Caki2 (cell line): ENCODE data around the gene SERPINF2. TPM values are rescaled to one million over a fixed set of nuclear protein-coding genes. Genes with fewer than 3 reads are reported as not detected.
"Not testable (repeated sequence)": the region's sequence is repeated elsewhere in the genome, so short reads cannot be mapped to it uniquely, and the experiment has no call there.

Source experiments
- DNase-seq: peaks from one replicate; pipeline ENCODE4 v3.0.0-alpha.2; 2015; ENCODE audit warnings: low read depth
- in situ Hi-C: cut with HindIII; loops from 2 replicates; pipeline ENCODE4 v1.10.0; 2016; ENCODE audit warnings: low sequenced_read_pairs, low pct_unique_long_range_greater_than_20kb, mixed read lengths
- total RNA-seq: library from RNA; depleted of rRNA; stranded (reverse); fragments of >200 nt; shearing (Covaris generic); gene quantifications from 2 replicates; pipeline ENCODE4 v1.2.3, GENCODE V29; 2014; ENCODE audit warnings: low replicate concordance; rRNA removed

Gene SERPINF2
- 0.14 and 0.68 TPM in 2 replicates for total RNA-seq

GRCh38 chr17:1742371-1743087 is at the start of gene SERPINF2:
SERPINF2 (plus strand) TSS chr17:1742871; CDS start chr17:1744996, 2,125 bp downstream.
- DNase-seq = peak; percentile 13
- in situ Hi-C loops = no loop called here

- no peak for DNase-seq
- in situ Hi-C loops = no loop called here
These were observed 49.3 kb upstream of the SERPINF2 start for GRCh38 chr17:1693339-1693738.

DNA sequence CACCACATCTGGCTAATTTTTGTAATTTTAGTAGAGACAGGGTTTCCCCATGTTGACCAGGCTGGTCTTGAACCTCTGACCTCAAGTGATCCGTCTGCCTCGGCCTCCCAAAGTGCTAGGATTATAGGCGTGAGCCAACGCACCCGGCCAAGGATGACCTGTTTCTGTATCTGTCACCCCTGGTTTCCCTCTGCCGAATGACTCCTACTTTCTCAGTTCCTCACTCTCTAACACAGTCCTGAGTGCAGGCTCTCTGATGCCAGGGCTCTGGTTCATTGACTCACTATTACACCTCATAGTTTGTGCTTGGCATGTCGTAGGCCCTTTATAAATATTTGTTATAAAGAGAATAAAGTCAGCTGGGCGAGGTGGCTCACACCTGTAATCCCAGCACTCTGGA is 47.3 kb upstream of the SERPINF2 start:
- in situ Hi-C loops = no loop called here
- no peak for DNase-seq

- DNase-seq = no peak
- in situ Hi-C loops = no loop called here
These were observed 45.0 kb upstream of the SERPINF2 start for GRCh38 chr17:1697681-1698080.

DNA sequence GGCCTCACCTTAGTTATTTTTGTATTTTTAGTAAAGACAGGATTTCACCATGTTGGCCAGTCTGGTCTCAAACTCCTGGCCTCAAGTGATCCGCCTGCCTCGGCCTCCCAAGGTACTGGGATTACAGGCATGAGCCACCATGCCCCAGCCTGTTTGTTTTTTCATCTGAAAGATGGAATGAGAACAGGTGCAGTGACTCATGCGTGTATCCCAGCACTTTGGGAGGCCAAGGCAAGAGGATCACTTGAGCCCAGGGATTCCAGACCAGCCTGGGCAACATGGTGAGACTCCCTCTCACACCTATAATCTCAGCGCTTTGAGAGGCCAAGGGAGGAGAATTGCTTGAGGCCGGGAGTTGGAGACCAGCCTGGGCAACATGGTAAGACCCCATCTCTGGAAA is 42.8 kb upstream of the SERPINF2 start:
- DNase-seq, in situ Hi-C loops: not testable (repeated sequence)

- in situ Hi-C loops = no loop called here
- DNase-seq = no peak
These were observed 39.6 kb upstream of the SERPINF2 start for GRCh38 chr17:1703063-1703462.

DNA sequence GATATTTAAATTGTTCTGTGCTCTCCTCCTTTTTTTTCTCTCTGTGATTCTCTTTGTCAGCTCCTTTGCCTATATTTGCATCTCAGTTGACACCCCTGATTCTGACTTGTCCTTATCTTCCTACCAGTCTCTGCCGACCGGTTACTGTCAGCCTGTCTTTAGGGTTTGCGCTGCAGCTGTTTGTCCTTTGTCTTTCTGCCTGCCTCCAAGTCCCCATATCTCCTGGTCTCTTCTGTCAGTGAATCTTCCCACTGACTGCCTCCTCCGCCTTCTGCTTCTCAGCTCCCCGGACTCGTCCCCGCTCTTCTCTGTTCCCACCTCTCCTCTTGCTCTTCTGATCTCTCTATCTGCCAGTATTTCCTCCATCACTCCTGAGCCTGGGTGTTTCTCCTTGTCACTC is 37.7 kb upstream of the SERPINF2 start:
- in situ Hi-C loops = no loop called here

GRCh38 chr17:1707107-1707506 is 35.6 kb upstream of the SERPINF2 start:
- in situ Hi-C loops = no loop called here
- no peak for DNase-seq

More for the DNA sequence above, 37.7 kb upstream of the SERPINF2 start:
- DNase-seq = no peak

DNA sequence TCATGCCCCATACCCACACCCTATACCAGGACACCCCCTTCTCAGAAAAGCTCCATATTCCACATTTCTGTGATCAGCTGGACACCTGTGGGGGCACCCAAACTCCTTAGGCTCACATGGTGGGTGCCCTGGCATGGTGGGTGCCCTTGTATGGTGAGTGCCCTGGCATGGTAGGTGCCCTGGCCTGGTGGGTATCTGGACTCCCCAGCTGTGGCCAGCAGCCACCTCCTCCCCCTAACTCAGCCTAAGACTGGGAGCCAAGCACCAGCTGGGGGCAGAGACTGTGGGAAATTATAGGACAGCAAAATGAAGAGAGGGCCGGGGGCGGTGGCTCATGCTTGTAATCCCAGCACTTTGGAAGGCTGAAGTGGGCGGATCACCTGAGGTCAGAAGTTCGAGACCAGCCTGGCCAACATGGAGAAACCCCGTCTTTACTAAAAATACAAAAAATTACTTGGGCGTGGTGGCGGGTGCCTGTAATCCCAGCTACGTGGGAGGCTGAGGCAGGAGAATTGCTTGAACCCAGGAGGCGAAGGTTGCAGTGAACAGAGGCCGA is 33.8 kb upstream of the SERPINF2 start:
- DNase-seq, in situ Hi-C loops: not testable (repeated sequence)

GRCh38 chr17:1709403-1709951 is 33.2 kb upstream of the SERPINF2 start:
- in situ Hi-C loops = no loop called here
- no peak for DNase-seq

- in situ Hi-C loops = no loop called here
- peak; percentile 45 for DNase-seq
These were observed 32.5 kb upstream of the SERPINF2 start, which contains the start of gene TLCD2 for GRCh38 chr17:1709971-1710806. TLCD2 (minus strand) TSS chr17:1710377; CDS start chr17:1710242, 135 bp downstream.

DNA sequence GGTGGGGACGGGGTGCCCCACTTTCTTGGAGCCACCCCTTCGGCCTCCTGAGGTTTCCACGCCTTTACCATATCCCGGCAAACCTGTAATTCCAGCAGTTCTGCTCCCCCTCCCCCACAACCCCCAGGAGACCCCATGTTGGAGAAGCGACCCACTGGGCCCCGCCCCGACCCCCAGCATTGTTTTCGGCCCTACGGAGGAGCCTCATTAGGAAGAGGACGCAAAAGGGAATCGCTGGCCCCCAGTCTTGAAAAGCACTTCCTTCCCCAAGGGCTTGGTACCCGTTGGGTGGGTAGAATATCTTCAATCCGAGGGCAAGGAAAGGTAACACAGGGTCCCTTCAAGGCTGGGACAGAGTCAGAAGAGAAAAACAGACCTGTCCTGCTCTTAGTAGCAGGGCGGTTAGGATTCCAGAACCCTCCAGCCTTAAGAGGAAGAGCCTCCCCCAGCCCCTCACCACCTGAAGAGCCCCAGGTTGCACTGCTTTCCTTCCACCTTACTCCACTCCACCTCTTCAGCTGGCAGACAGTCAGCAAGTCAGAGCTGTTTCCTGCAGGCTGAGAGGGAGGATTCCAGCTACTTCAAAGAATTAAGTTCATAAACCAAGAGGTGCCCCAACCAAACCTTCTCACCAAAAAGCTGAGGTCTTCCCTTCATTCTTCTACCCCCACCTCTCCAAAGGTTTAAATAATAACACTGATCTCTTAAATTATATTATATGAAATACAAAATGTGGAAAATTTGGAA is 31.7 kb upstream of the SERPINF2 start:
- in situ Hi-C loops = no loop called here
- DNase-seq = no peak

GRCh38 chr17:1711804-1712203 is 30.9 kb upstream of the SERPINF2 start:
- in situ Hi-C loops = no loop called here
- DNase-seq = no peak

DNA sequence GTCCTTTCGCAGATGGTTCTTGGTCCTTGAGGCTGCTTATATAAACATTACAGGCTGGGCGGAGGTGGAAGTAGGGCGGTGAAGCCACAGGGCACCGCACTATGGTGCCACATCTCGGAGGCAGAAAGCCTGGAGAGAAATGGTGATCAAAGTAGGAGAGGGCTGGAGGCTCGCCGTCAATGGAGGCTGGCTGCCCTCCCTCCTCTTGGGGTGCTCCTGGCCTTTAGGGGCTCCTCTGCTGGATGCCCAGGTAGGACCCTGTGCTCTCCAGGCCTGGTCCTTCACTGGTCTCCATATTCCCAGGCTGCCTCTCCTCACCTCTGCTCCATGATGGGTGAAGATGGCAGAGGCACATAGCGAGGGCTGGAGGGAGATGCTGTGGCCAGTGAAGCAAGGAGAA is 30.4 kb upstream of the SERPINF2 start:
- DNase-seq = no peak
- in situ Hi-C loops = no loop called here

DNA sequence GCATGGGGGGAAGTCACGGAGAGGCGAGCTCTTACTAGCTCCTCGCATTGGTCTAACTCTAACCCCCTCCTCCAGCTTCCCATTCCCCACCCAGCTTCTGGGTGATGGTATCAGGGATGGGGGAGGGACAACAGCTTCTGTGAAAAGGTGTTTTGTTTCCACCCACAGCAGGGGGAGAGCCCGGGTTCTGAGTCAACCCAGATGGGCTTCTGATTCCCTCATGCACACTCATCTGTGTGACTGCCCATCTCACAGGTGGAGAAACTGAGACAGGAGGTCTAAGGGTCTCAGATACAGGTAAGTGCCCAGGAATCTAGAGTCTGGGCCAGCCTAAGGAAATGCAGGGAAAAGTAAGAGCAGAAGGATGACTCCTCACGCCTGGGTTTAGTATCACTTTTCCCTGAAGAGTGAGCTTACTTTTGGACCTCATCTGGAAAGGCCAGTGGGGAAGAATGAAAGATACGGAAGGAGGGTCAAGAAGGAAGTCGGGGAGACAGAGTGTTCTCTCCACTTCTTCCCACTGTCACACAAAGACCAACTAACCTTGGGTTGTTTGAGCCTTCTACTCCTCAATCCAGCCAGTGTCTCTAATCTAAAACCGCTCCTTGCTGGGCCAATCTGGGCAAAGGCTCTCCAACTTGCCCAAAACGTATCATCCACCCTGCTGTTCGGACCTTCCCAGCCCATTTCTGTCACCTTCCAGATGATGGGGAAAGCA is 29.4 kb upstream of the SERPINF2 start:
- in situ Hi-C loops = no loop called here

DNA sequence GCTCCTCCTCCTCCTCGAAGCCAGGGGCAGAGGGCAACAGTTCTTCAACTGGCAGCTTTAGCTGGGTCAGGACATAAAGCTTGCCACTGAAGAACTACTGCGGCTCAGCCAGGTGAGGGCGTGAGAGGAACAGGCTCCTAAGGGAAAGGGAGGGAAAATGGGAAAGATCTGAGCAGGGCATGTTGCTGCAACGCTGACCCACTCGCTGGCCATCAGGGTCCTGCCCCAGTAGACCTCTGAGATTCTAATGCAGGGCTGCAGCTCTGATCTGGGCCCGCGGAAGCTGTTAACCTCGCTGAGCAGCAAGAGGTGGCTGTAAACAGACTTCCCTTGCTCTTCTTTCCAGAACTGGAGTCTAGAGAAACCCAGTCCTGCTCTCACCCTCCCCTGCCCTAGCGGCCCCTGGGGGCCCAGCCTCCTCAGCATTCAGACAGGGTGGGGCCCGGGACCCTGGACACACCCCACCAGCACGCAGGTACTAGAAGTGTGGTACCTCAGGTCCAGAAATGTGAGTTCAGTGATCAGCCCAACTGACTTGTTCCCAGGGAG is 28.7 kb upstream of the SERPINF2 start:
- in situ Hi-C loops = no loop called here
- DNase-seq = peak; percentile 67

More for the DNA sequence above, 29.4 kb upstream of the SERPINF2 start:
- DNase-seq = no peak

DNA sequence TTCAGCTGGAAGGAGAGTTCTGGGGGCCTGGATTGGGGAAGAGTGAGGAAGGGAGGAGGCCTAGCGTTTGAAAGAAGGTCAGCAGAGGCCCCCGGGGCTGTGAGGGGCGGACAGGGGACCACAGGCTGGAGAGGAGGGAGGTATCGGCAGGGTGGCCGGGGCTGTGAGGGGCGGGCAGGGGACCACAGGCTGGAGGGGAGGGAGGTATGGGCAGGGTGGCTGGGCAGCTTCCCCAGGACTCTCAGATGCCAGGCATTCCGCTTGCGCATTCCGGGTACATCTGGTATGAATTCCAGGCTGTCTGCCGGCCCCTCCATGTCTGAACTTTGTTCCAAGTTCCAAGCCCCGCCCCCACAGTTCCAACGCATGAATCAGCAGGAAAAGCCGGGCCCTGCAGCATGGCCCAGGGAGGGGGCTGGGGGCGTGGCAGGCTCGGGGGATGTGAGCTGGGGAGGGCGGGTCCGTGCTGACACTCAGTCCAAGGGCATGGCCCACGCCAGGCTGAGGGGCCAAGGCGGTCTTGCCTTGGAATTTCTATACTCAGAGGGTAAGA is 28.2 kb upstream of the SERPINF2 start:
- in situ Hi-C loops = no loop called here
- peak; percentile 91 for DNase-seq
